Psoas muscle (tissue), 8 donors: Measurements from ENCODE around the gene RPTOR. TPM values are rescaled to one million over a fixed set of nuclear protein-coding genes. Genes with fewer than 3 reads are reported as not detected.

Experiments
- ATAC-seq, 4 donors: fragments of 200-7000 bp; cut with Tn5 transposase; one replicate each; pipeline ENCODE4 v1.9.1; 2020; ENCODE audit warnings: moderate library complexity in 3 of 4, mild to moderate bottlenecking in 2 of 4
- DNase-seq, 2 donors: peaks; one replicate each; pipeline ENCODE4 v3.0.0-alpha.2; 2020
- H3K27ac ChIP-seq: fragments of 200-600 bp; one replicate; pipeline ENCODE4 v1.8.0; 2022
- H3K27me3 ChIP-seq, 3 donors: fragments of 200-600 bp in 1 of 3; one replicate each; pipeline versions ENCODE4 v1.6.1 to v1.8.0; 2013 to 2022; ENCODE audit warnings: low read length in 2 of 3, mild to moderate bottlenecking in 2 of 3, moderate library complexity in 1 of 3; ENCODE audit not compliant: insufficient read depth in 3 of 3
- H3K36me3 ChIP-seq, 2 donors: fragments of 200-600 bp in 1 of 2; one replicate each; pipeline versions ENCODE4 v1.6.1 to v1.8.0; 2013 to 2022; ENCODE audit warnings: low read depth in 1 of 2, mild to moderate bottlenecking in 1 of 2, moderate library complexity in 1 of 2; ENCODE audit not compliant: insufficient read depth in 1 of 2
- H3K4me1 ChIP-seq: fragments of 200-600 bp; one replicate; pipeline ENCODE4 v1.8.0; 2022
- H3K4me3 ChIP-seq: fragments of 200-600 bp; one replicate; pipeline ENCODE4 v1.8.0; 2022; ENCODE audit warnings: mild to moderate bottlenecking
- H3K9me3 ChIP-seq: fragments of 200-600 bp; one replicate; pipeline ENCODE4 v1.8.0; 2022
- WGBS, 3 donors: extraction: QIAGEN DNeasy Blood & Tissue Kit; methylation state at CpG; one replicate each; pipeline versions ENCODE4 v1.1.6 to v1.1.7; 2013; 5-methylcytosine and 5-hydroxymethylcytosine counted together
- intact Hi-C, 2 donors: fragments of 100-400 bp; cut with DNase I; formaldehyde crosslinking; loops; one replicate each; pipeline versions ENCODE4 v1.11.0 to v1.14.2; 2022
- polyA plus RNA-seq, 3 donors: library from polyadenylated mRNA; stranded (reverse); fragments of 200-250 nt; gene quantifications; one replicate each; pipeline ENCODE4 v1.2.3, GENCODE V29; 2013
- total RNA-seq, 4 donors: library from RNA; stranded (reverse); fragmentation: NEBNext Ultra II Directional in 2 of 4; extraction: Animal tissue kit (Norgen Biotek cat#: 25700) in 2 of 4; gene quantifications; one replicate each; pipeline versions ENCODE4 v1.2.1 to v1.2.4, GENCODE V29; 2021 to 2023
- TF ChIP-seq, protein P1 (sequence below): fragments of 200-600 bp; IDR thresholded peaks from one replicate; pipeline ENCODE4 v1.8.0; 2022; ENCODE audit warnings: antibody characterized with exemption
- donor health status: healthy with polysubstance abuse.
- donor health status: DM: no; HTN: no; CAD: no; lungs with moderate emphysema.
- donor health status: Bipolar disorder and iron deficiency.
- donor health status: healthy.
- donor health status: DM: yes; HTN: yes; CAD: no.
- donor health status: DM: no; HTN: no; CAD: no.
- donor health status: DM: no; HTN: no; CAD: no.
- donor health status: DM: yes; HTN: yes; CAD: no.

RPTOR gene
- total and polyA plus RNA-seq, 7 donors, result 13.6 to 82.2 (median 32.5) TPM

DNA sequence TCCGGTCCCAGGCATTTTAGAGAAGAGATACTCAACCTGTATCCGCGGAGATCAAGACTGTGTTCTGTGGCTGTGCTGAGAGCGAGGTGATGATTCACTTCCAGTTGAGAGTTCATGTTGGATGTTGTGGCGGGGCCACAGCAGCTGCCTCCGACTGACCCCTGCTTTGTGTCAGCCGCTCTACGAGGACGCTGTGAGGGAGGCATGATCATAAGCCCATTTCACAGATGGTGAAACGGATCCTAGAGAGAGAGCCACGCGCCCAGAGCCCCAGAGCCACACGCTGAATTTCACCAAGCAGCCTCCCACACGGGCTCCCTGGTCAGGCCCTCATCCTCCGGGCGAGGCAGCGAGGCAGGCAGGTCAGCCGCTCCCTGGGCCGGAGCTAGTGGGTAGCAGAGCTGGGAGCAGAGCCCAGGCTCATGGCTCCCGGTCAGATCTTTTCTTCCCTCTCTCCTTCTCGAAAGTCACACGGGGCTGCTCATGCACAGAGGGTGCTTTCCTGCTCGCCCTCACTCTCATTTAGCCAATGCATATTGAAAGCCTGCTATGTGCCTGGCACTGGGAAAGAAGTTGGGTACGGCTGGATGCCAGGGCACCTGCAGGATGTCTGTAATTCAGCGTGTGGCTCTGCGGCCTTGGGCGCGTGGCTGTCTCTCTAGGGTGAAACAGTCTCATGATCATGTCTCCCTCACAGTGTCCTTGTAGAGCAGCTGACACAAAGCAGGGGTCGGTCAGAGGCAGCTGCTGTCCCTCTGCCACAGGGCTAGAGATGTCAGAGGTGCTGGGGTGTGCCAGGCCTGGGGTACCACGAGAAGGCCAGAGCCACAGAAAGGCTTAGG is 291.4 kb downstream of the RPTOR start:
- peaks cover 0 to 10% of the 10 kb centered on the region in 2 donors for H3K36me3 ChIP-seq
- 76 to 81% (median 80%) methylated on average over 30 of the region's 30 CpGs for WGBS, 3 donors
- peak overlapping the region; percentile 75 for H3K27ac ChIP-seq
- TF ChIP-seq, protein P1, sequence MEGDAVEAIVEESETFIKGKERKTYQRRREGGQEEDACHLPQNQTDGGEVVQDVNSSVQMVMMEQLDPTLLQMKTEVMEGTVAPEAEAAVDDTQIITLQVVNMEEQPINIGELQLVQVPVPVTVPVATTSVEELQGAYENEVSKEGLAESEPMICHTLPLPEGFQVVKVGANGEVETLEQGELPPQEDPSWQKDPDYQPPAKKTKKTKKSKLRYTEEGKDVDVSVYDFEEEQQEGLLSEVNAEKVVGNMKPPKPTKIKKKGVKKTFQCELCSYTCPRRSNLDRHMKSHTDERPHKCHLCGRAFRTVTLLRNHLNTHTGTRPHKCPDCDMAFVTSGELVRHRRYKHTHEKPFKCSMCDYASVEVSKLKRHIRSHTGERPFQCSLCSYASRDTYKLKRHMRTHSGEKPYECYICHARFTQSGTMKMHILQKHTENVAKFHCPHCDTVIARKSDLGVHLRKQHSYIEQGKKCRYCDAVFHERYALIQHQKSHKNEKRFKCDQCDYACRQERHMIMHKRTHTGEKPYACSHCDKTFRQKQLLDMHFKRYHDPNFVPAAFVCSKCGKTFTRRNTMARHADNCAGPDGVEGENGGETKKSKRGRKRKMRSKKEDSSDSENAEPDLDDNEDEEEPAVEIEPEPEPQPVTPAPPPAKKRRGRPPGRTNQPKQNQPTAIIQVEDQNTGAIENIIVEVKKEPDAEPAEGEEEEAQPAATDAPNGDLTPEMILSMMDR, result no peak
- DNase-seq, result peak in 1 of 2 donors; percentile 49
- H3K4me1 ChIP-seq, result peaks cover 34% of the 10 kb centered on the region
- H3K4me3 ChIP-seq, result no peak overlapping the region
- intact Hi-C loops, result no loop called here
- H3K27me3 ChIP-seq, result no peaks in the 10 kb centered on the region
- peak; percentile 6 to 48 (median 36) for ATAC-seq
- H3K9me3 ChIP-seq, result no peaks in the 10 kb centered on the region

DNA sequence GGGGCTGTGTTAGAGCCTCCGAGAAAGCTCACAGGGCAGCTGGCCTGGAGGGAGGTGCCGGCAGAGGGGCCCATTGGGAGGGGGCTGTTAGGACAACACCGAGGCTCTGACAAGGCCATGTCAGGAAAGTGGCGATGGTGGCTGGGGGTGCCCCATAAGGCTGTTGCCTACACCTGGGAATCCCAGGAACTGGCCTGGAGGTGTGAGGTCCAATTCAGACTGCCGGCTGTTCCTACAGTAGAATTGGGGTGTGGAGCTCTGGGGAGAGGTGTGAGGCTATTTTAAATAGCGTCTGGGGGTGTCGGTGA is 292.0 kb downstream of the RPTOR start:
- no peaks in the 10 kb centered on the region for H3K27me3 ChIP-seq
- ATAC-seq, result no peak
- 83 to 91% (median 87%) methylated on average over 7 of the region's 7 CpGs for WGBS, 3 donors
- no peak overlapping the region for H3K4me3 ChIP-seq
- H3K27ac ChIP-seq, result peak overlapping the region; percentile 75
- peaks cover 0 to 10% of the 10 kb centered on the region in 2 donors for H3K36me3 ChIP-seq
- peaks cover 34% of the 10 kb centered on the region for H3K4me1 ChIP-seq
- no peaks in the 10 kb centered on the region for H3K9me3 ChIP-seq
- no peak for DNase-seq
- TF ChIP-seq, protein P1, result no peak
- intact Hi-C loops, result no loop called here

GRCh38 chr17:80836971-80837481 is 292.4 kb downstream of the RPTOR start:
- TF ChIP-seq, protein P1, result no peak
- peak in 1 of 2 donors; percentile 43 for DNase-seq
- H3K27ac ChIP-seq, result peak overlapping the region; percentile 75
- ATAC-seq, result no peak
- 94 to 96% (median 96%) methylated on average over 16 of the region's 16 CpGs for WGBS, 3 donors
- H3K27me3 ChIP-seq, result no peaks in the 10 kb centered on the region
- peaks cover 0 to 10% of the 10 kb centered on the region in 2 donors for H3K36me3 ChIP-seq
- intact Hi-C loops, result no loop called here
- H3K9me3 ChIP-seq, result no peaks in the 10 kb centered on the region
- peaks cover 32% of the 10 kb centered on the region for H3K4me1 ChIP-seq
- H3K4me3 ChIP-seq, result no peak overlapping the region

DNA sequence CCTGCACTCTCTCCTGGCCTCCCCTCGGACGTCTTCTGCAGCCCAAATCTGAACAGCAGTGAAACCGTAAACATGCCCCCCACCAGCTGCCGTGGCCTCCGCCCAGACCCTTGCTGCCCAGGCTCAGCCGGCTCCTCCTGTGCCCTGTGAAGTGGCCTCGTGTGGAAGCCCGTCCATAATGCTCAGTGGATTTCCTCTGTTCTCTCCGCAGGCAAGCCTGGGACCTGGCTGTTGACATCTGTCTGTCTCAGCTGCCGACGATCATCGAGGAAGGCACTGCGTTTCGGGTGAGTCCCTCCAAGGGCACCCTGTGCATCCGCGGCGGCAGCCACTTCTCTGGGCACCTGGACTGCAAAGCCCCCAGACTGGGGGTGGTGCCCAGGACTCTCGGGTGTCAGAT is 293.1 kb downstream of the RPTOR start:
- ATAC-seq (no peak), DNase-seq (peak in 1 of 2 donors; percentile 51)
- Histone ChIP-seq H3K27me3 (no peaks in the 10 kb centered on the region), H3K4me3 (no peak overlapping the region), H3K9me3 (no peaks in the 10 kb centered on the region), H3K36me3 (peaks cover 0 to 10% of the 10 kb centered on the region in 2 donors), H3K4me1 (peaks cover 26% of the 10 kb centered on the region), H3K27ac (no peak overlapping the region)
- 92 to 94% (median 93%) methylated on average over 18 of the region's 18 CpGs for WGBS, 3 donors
- intact Hi-C loops, result no loop called here
- TF ChIP-seq, protein P1, result no peak
